ENCODE results near the gene PAOX.

GRCh38 chr10:133362846-133363245, 16.2 kb upstream of the PAOX start:
- TF ChIP-seq CTCF (IDR thresholded peaks at IDR 0.05) = no peak
- no peak for TF ChIP-seq EZH2phosphoT487 (IDR thresholded peaks at IDR 0.05)
